Large intestine (tissue), 3 donors: ENCODE measurements around the gene MCCC1. TPM values are rescaled to one million over a fixed set of nuclear protein-coding genes. Genes with fewer than 3 reads are reported as not detected.
"Not testable (repeated sequence)": the region's sequence is repeated elsewhere in the genome, so short reads cannot be mapped to it uniquely, and the experiment has no call there.

Source experiments
- DNase-seq, 2 donors: peaks; one replicate each; pipeline versions ENCODE4 v3.0.0 to v3.0.0-alpha.2; 2013
- H3K27ac ChIP-seq: one replicate; pipeline ENCODE4 v1.5.1; 2013; ENCODE audit warnings: low read length
- H3K27me3 ChIP-seq: 2 replicates; pipeline ENCODE4 v1.6.1; 2013; ENCODE audit warnings: low read length; ENCODE audit not compliant: control insufficient read depth, insufficient read depth
- H3K36me3 ChIP-seq: 2 replicates; pipeline ENCODE4 v1.6.1; 2013; ENCODE audit warnings: low read length; ENCODE audit not compliant: control insufficient read depth, insufficient read depth
- H3K4me1 ChIP-seq: one replicate; pipeline ENCODE4 v1.6.1; 2013; ENCODE audit warnings: low read length; ENCODE audit not compliant: control insufficient read depth, insufficient read depth
- H3K4me3 ChIP-seq: one replicate; pipeline ENCODE4 v1.5.1; 2013; ENCODE audit warnings: low read length
- H3K9me3 ChIP-seq: one replicate; pipeline ENCODE4 v1.6.1; 2013; ENCODE audit warnings: mild to moderate bottlenecking, low read depth, low read length, moderate library complexity; ENCODE audit not compliant: control insufficient read depth
- WGBS: methylation state at CpG from one replicate; pipeline ENCODE4 v1.1.5; 2013; ENCODE audit warnings: low lambda C conversion rate; ENCODE audit not compliant: insufficient coverage; 5-methylcytosine and 5-hydroxymethylcytosine counted together
- polyA plus RNA-seq: library from polyadenylated mRNA; unstranded; fragments of 120-200 nt; gene quantifications from one replicate; pipeline ENCODE4 v1.2.1, GENCODE V29; 2013

Gene MCCC1
- polyA plus RNA-seq, 1 donor: 29.1 TPM

GRCh38 chr3:183128709-183129108, 29.4 kb upstream of the MCCC1 start:
- H3K4me1 ChIP-seq: no peaks in the 10 kb centered on the region
- WGBS: 90% methylated on average over 2 of the region's 3 CpGs
- H3K4me3 ChIP-seq: no peak overlapping the region

DNA sequence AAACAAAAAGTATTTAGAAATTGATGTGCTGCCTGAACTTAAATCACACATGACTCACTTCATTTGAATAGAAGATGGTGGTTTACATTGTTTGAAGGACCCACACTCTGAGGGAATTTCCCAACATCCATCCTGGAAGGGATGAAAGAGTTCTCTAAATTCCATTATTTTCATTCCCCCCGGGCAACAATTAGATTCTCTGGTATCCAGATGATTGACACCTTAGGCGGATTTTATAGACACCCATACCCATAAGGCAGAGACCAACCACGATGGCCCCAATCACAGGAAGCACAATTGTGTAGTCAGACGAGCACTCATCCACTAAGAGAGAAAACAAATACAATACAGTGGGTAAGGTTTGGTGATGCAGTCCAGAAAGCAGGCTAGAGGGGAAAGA, 24.6 kb upstream of the MCCC1 start:
- Histone ChIP-seq H3K27me3 (no peaks in the 10 kb centered on the region), H3K9me3 (peaks cover 2% of the 10 kb centered on the region), H3K4me1 (no peaks in the 10 kb centered on the region), H3K27ac (no peak overlapping the region), H3K36me3 (no peaks in the 10 kb centered on the region), H3K4me3 (no peak overlapping the region)
- no peak for DNase-seq
- WGBS: no CpG with 5 or more reads among the region's 4 CpGs

More at GRCh38 chr3:183128709-183129108, 29.4 kb upstream of the MCCC1 start:
- Histone ChIP-seq H3K27me3 (peaks cover 2% of the 10 kb centered on the region), H3K27ac (no peak overlapping the region), H3K36me3 (no peaks in the 10 kb centered on the region), H3K9me3 (peaks cover 5% of the 10 kb centered on the region)
- no peak for DNase-seq

DNA sequence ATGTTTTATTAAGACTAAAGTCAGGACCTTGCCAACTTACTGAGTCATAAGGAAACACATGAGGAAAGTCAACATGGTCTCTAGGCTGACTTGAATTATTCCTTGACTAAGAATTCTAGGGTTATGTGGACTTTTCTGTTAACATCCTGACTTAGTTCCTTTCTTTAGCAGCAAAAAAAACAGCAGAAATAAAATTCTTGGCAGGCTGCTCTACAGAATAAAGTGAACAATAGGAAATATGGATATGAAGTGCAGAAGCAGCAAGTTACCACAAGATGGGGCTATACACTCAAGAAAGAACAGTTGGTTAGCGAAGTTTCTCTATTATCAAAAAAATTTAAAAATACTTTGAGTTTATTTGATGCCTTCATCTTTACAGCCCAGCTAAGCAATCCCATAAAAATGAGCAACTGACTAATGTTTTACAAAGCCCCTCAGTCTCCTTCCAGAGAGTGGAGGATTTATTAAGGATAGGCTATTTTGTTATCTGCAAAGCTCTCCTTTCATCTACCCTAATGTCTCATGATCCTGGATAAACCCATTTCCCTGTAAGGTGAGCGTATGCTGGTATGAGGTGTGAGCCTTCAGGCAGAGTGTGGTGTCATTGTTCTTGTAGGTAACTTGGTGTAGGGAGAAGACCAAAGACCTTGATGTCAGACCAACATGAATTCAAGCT, 23.1 kb upstream of the MCCC1 start:
- no peak overlapping the region for H3K27ac ChIP-seq
- H3K4me1 ChIP-seq: no peaks in the 10 kb centered on the region
- H3K4me3 ChIP-seq: no peak overlapping the region
- H3K27me3 ChIP-seq: peaks cover 4% of the 10 kb centered on the region
- WGBS: no CpG with 5 or more reads among the region's 2 CpGs
- no peaks in the 10 kb centered on the region for H3K36me3 ChIP-seq
- no peaks in the 10 kb centered on the region for H3K9me3 ChIP-seq
- DNase-seq: peak in 1 of 2 donors; percentile 50

GRCh38 chr3:183120538-183121215, 21.4 kb upstream of the MCCC1 start:
- H3K27me3 ChIP-seq: peaks cover 15% of the 10 kb centered on the region
- DNase-seq: no peak
- H3K4me3 ChIP-seq: no peak overlapping the region
- H3K4me1 ChIP-seq: no peaks in the 10 kb centered on the region
- no CpG with 5 or more reads among the region's 8 CpGs for WGBS
- H3K27ac ChIP-seq: no peak overlapping the region
- no peaks in the 10 kb centered on the region for H3K36me3 ChIP-seq
- H3K9me3 ChIP-seq: no peaks in the 10 kb centered on the region

GRCh38 chr3:183117056-183117455, 17.8 kb upstream of the MCCC1 start:
- no CpG with 5 or more reads among the region's 4 CpGs for WGBS
- H3K27me3 ChIP-seq: peaks cover 33% of the 10 kb centered on the region
- DNase-seq: no peak
- no peak overlapping the region for H3K27ac ChIP-seq
- H3K4me3 ChIP-seq: no peak overlapping the region
- H3K4me1 ChIP-seq: no peaks in the 10 kb centered on the region
- no peaks in the 10 kb centered on the region for H3K9me3 ChIP-seq
- no peaks in the 10 kb centered on the region for H3K36me3 ChIP-seq

- WGBS: no CpG with 5 or more reads among the region's 25 CpGs
- Histone ChIP-seq H3K27ac (no peak overlapping the region), H3K36me3 (no peaks in the 10 kb centered on the region), H3K4me1 (no peaks in the 10 kb centered on the region), H3K27me3 (peaks cover 33% of the 10 kb centered on the region), H3K9me3 (no peaks in the 10 kb centered on the region), H3K4me3 (peak overlapping the region; percentile 35)
- peak; percentile 56 to 75 for DNase-seq
These were observed 16.8 kb upstream of the MCCC1 start for GRCh38 chr3:183116025-183116614.

GRCh38 chr3:183114384-183115178, 15.3 kb upstream of the MCCC1 start:
- Histone ChIP-seq H3K4me3 (no peak overlapping the region), H3K36me3 (no peaks in the 10 kb centered on the region), H3K4me1 (no peaks in the 10 kb centered on the region), H3K27ac (peak overlapping the region; percentile 36), H3K27me3 (peaks cover 33% of the 10 kb centered on the region), H3K9me3 (no peaks in the 10 kb centered on the region)
- no peak for DNase-seq
- WGBS: no CpG with 5 or more reads among the region's 13 CpGs

DNA sequence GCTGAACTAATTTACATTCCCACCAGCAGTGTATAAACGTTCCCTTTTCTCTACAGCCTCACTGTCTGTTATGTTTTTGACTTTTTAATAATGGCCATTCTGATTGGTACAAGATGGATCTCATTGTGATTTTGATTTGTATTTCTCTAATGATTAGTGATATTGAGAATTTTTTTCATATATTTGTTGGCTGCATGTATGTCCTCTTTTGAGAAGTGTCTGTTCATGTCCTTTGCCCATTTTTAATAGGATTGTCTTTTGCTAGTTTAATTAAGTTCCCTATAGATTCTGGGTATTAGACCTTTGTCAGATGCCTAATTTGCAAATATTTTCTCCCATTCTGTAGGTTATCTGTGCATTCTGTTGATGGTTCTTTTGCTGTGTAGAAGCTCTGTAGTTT, 10.6 kb upstream of the MCCC1 start:
- not testable (repeated sequence) for H3K36me3 ChIP-seq, DNase-seq, H3K9me3 ChIP-seq, H3K4me3 ChIP-seq, H3K27ac ChIP-seq, H3K4me1 ChIP-seq
- H3K27me3 ChIP-seq: peaks cover 12% of the 10 kb centered on the region
- no CpG with 5 or more reads among the region's 1 CpG for WGBS

- 89% methylated on average over 3 of the region's 4 CpGs for whole genome bisulfite sequencing
- no peak for DNase-seq
These were observed 9.2 kb upstream of the MCCC1 start for GRCh38 chr3:183108470-183108869.

GRCh38 chr3:183108001-183108449, 8.7 kb upstream of the MCCC1 start:
- Histone ChIP-seq H3K9me3 (no peaks in the 10 kb centered on the region), H3K36me3 (no peaks in the 10 kb centered on the region), H3K27ac (no peak overlapping the region), H3K4me1 (no peaks in the 10 kb centered on the region), H3K27me3 (no peaks in the 10 kb centered on the region), H3K4me3 (no peak overlapping the region)
- 6% methylated on average over 2 of the region's 2 CpGs for WGBS
- DNase-seq: peak in 1 of 2 donors; percentile 24

More at GRCh38 chr3:183108470-183108869, 9.2 kb upstream of the MCCC1 start:
- Histone ChIP-seq H3K4me1 (no peaks in the 10 kb centered on the region), H3K4me3 (no peak overlapping the region), H3K36me3 (no peaks in the 10 kb centered on the region), H3K27me3 (no peaks in the 10 kb centered on the region), H3K27ac (no peak overlapping the region), H3K9me3 (no peaks in the 10 kb centered on the region)
